WERI-Rb-1 (cell line): Measurements from ENCODE around the gene MASP1.

ENCODE experiments used
- DNase-seq: peaks from one replicate; pipeline ENCODE4 v3.0.0-alpha.2; 2020
- H3K27ac ChIP-seq: fragments of 250-450 bp; sonication (Bioruptor Pico); 2 replicates; pipeline ENCODE4 v1.5.1; 2020; ENCODE audit warnings: mild to moderate bottlenecking, moderate library complexity
- H3K27me3 ChIP-seq: fragments of 250-450 bp; sonication (Bioruptor Pico); 2 replicates; pipeline ENCODE4 v1.5.1; 2021; ENCODE audit warnings: mild to moderate bottlenecking, low read depth, moderate library complexity; ENCODE audit not compliant: insufficient read depth, severe bottlenecking
- H3K36me3 ChIP-seq: fragments of 250-450 bp; sonication (Bioruptor Pico); 2 replicates; pipeline ENCODE4 v1.5.1; 2020; ENCODE audit warnings: mild to moderate bottlenecking, moderate library complexity
- H3K4me3 ChIP-seq: 2 replicates; pipeline ENCODE4 v1.5.1; 2011; ENCODE audit warnings: low read depth, mild to moderate bottlenecking, control low read depth, low read length
- H3K9me3 ChIP-seq: fragments of 250-450 bp; sonication (Bioruptor Pico); 2 replicates; pipeline ENCODE4 v1.5.1; 2021; ENCODE audit warnings: mild to moderate bottlenecking, moderate library complexity; ENCODE audit not compliant: severe bottlenecking
- TF ChIP-seq, protein P1 (sequence below): IDR thresholded peaks from 2 replicates; pipeline ENCODE4 v1.5.1; 2011; ENCODE audit warnings: low read depth, mild to moderate bottlenecking, control low read depth, inconsistent platforms, low read length

MASP1 gene

DNA sequence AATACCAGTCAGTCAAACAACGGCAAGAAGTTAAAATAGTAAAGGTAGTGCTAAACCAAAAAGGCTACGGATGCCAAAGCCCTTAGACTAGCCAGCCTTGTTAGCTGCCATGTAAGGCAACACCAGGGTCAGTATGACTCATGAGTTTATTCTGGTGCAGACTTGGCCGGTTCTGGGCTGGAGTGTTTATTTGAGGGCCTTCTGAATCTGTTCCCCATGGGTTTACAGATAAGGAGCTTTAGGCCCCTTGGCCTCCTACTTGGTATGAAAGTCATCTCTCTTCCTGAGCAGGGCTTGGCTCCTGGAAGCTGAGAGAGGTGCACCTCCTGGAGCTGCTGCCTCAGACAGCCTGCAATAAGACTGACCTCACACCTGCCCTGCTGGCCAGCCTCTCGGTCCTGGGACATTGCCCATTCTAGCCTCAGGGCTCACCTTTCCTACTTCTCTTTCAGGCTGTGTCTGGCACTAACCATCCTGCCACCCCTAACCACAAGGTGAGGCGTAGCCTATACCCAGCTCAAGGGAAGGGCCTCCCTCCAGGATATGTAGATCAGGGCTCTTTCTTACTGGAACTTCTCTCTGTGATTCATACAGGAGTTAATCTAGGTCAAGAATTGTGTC lies 104.6 kb downstream of the MASP1 start:
- Histone ChIP-seq H3K36me3 (no peaks in the 10 kb centered on the region), H3K9me3 (no peaks in the 10 kb centered on the region), H3K4me3 (no peak overlapping the region), H3K27me3 (no peaks in the 10 kb centered on the region), H3K27ac (no peak overlapping the region)
- no peak for DNase-seq
- TF ChIP-seq, protein P1, sequence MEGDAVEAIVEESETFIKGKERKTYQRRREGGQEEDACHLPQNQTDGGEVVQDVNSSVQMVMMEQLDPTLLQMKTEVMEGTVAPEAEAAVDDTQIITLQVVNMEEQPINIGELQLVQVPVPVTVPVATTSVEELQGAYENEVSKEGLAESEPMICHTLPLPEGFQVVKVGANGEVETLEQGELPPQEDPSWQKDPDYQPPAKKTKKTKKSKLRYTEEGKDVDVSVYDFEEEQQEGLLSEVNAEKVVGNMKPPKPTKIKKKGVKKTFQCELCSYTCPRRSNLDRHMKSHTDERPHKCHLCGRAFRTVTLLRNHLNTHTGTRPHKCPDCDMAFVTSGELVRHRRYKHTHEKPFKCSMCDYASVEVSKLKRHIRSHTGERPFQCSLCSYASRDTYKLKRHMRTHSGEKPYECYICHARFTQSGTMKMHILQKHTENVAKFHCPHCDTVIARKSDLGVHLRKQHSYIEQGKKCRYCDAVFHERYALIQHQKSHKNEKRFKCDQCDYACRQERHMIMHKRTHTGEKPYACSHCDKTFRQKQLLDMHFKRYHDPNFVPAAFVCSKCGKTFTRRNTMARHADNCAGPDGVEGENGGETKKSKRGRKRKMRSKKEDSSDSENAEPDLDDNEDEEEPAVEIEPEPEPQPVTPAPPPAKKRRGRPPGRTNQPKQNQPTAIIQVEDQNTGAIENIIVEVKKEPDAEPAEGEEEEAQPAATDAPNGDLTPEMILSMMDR, result no peak

- H3K9me3 ChIP-seq, result no peaks in the 10 kb centered on the region
- DNase-seq, result no peak
- no peak overlapping the region for H3K27ac ChIP-seq
- no peaks in the 10 kb centered on the region for H3K36me3 ChIP-seq
- TF ChIP-seq, protein P1, result no peak
- H3K27me3 ChIP-seq, result no peaks in the 10 kb centered on the region
- H3K4me3 ChIP-seq, result no peak overlapping the region
Measured at GRCh38 chr3:187186375-187186774, 105.2 kb downstream of the MASP1 start.

GRCh38 chr3:187185759-187186158 lies 105.8 kb downstream of the MASP1 start:
- no peak for DNase-seq
- Histone ChIP-seq H3K36me3 (no peaks in the 10 kb centered on the region), H3K27me3 (no peaks in the 10 kb centered on the region), H3K9me3 (no peaks in the 10 kb centered on the region), H3K4me3 (no peak overlapping the region), H3K27ac (no peak overlapping the region)
- TF ChIP-seq, protein P1, result no peak
